Osteocyte (in vitro differentiated cells): ENCODE measurements around the gene RPS6KA1. TPM values are rescaled to one million over a fixed set of nuclear protein-coding genes. Genes with fewer than 3 reads are reported as not detected.
"Not testable (repeated sequence)": the region's sequence is repeated elsewhere in the genome, so short reads cannot be mapped to it uniquely, and the experiment has no call there.

Source experiments
- DNase-seq: peaks from one replicate; pipeline ENCODE4 v3.0.0; 2021; ENCODE audit warnings: mixed read lengths; ENCODE audit not compliant: unreplicated experiment; ENCODE audit errors: extremely low spot score
- H3K27ac Mint-ChIP-seq: one replicate; pipeline ENCODE4 v1.8.0; 2021; ENCODE audit warnings: mild to moderate bottlenecking, mixed read lengths; ENCODE audit not compliant: unreplicated experiment
- H3K27me3 Mint-ChIP-seq: one replicate; pipeline ENCODE4 v1.8.0; 2021; ENCODE audit warnings: mixed read lengths; ENCODE audit not compliant: unreplicated experiment
- H3K36me3 Mint-ChIP-seq: one replicate; pipeline ENCODE4 v1.8.0; 2021; ENCODE audit warnings: mixed read lengths; ENCODE audit not compliant: unreplicated experiment
- H3K4me1 Mint-ChIP-seq: one replicate; pipeline ENCODE4 v1.8.0; 2021; ENCODE audit warnings: mixed read lengths; ENCODE audit not compliant: unreplicated experiment
- H3K4me3 Mint-ChIP-seq: one replicate; pipeline ENCODE4 v1.8.0; 2021; ENCODE audit warnings: mild to moderate bottlenecking, moderate library complexity, mixed read lengths; ENCODE audit not compliant: unreplicated experiment
- H3K9me3 Mint-ChIP-seq: one replicate; pipeline ENCODE4 v1.8.0; 2021; ENCODE audit warnings: mixed read lengths; ENCODE audit not compliant: unreplicated experiment
- CTCF ChIP-seq: fragments of 200-600 bp; sonication (generic); IDR thresholded peaks from 2 replicates; pipeline ENCODE4 v1.5.0; 2021; ENCODE audit warnings: antibody characterized with exemption, mild to moderate bottlenecking, moderate library complexity
- total RNA-seq: library from RNA; stranded (reverse); gene quantifications from 2 replicates; pipeline ENCODE4 v1.2.1, GENCODE V29; 2021

Gene RPS6KA1
- total RNA-seq, 1 donor from 2014 or later, result 4.4 TPM

GRCh38 chr1:26493938-26494337, 35.6 kb upstream of the RPS6KA1 start:
- Mint-ChIP-seq H3K4me1 (no peaks in the 10 kb centered on the region), H3K4me3 (no peak overlapping the region), H3K36me3 (no peaks in the 10 kb centered on the region), H3K9me3 (no peaks in the 10 kb centered on the region), H3K27ac (no peak overlapping the region), H3K27me3 (no peaks in the 10 kb centered on the region)
- no peak for TF ChIP-seq CTCF
- no peak for DNase-seq

- Mint-ChIP-seq H3K36me3 (no peaks in the 10 kb centered on the region), H3K4me1 (peaks cover 8% of the 10 kb centered on the region), H3K27me3 (no peaks in the 10 kb centered on the region), H3K4me3 (no peak overlapping the region), H3K9me3 (no peaks in the 10 kb centered on the region), H3K27ac (no peak overlapping the region)
- no peak for DNase-seq
- TF ChIP-seq CTCF, result no peak
Observed at GRCh38 chr1:26496861-26497260, 32.7 kb upstream of the RPS6KA1 start.

GRCh38 chr1:26498894-26499293, 30.7 kb upstream of the RPS6KA1 start:
- Mint-ChIP-seq H3K27ac (no peak overlapping the region), H3K4me1 (peaks cover 10% of the 10 kb centered on the region), H3K36me3 (no peaks in the 10 kb centered on the region), H3K4me3 (no peak overlapping the region), H3K9me3 (no peaks in the 10 kb centered on the region), H3K27me3 (no peaks in the 10 kb centered on the region)
- TF ChIP-seq CTCF, result no peak
- DNase-seq, result no peak

- peak overlapping the region; percentile 83 for H3K4me3 Mint-ChIP-seq
- H3K27ac Mint-ChIP-seq, result peak overlapping the region; percentile 91
- no peak for TF ChIP-seq CTCF
- H3K9me3 Mint-ChIP-seq, result no peaks in the 10 kb centered on the region
- peaks cover 10% of the 10 kb centered on the region for H3K4me1 Mint-ChIP-seq
- no peaks in the 10 kb centered on the region for H3K27me3 Mint-ChIP-seq
- no peaks in the 10 kb centered on the region for H3K36me3 Mint-ChIP-seq
- peak; percentile 97 for DNase-seq
Observed at GRCh38 chr1:26500488-26501175, 28.9 kb upstream of the RPS6KA1 start.

- H3K4me1 Mint-ChIP-seq, H3K4me3 Mint-ChIP-seq, H3K9me3 Mint-ChIP-seq, H3K27ac Mint-ChIP-seq, H3K27me3 Mint-ChIP-seq, DNase-seq, H3K36me3 Mint-ChIP-seq: not testable (repeated sequence)
Observed at GRCh38 chr1:26510711-26511110, 18.9 kb upstream of the RPS6KA1 start.

- not testable (repeated sequence) for H3K36me3 Mint-ChIP-seq, H3K4me3 Mint-ChIP-seq, H3K4me1 Mint-ChIP-seq, H3K9me3 Mint-ChIP-seq, H3K27ac Mint-ChIP-seq, DNase-seq, H3K27me3 Mint-ChIP-seq
Observed at GRCh38 chr1:26515836-26516235, 13.7 kb upstream of the RPS6KA1 start.
